Esophagus muscularis mucosa (tissue), 4 donors: ENCODE measurements around the gene ZWILCH. TPM values are rescaled to one million over a fixed set of nuclear protein-coding genes. Genes with fewer than 3 reads are reported as not detected.
"Not testable (repeated sequence)": the region's sequence is repeated elsewhere in the genome, so short reads cannot be mapped to it uniquely, and the experiment has no call there.

ENCODE experiments used
- DNase-seq: peaks from one replicate; pipeline ENCODE4 v3.0.0-alpha.2; 2017; ENCODE audit errors: extremely low spot score
- H3K27ac ChIP-seq, 4 donors: fragments of 200-600 bp; sonication (generic); replicated peaks in 1 of 4; 1 replicate in 3 of 4; 2 replicates in 1 of 4; pipeline ENCODE4 v1.5.1; 2016 to 2019; ENCODE audit warnings: mild to moderate bottlenecking in 1 of 4
- H3K27me3 ChIP-seq, 4 donors: fragments of 200-600 bp; sonication (generic); one replicate each; pipeline versions ENCODE4 v1.5.1 to v1.6.0; 2016 to 2019
- H3K36me3 ChIP-seq, 4 donors: fragments of 200-600 bp; sonication (generic); one replicate each; pipeline ENCODE4 v1.5.1; 2016 to 2019
- H3K4me1 ChIP-seq, 4 donors: fragments of 200-600 bp; sonication (generic); one replicate each; pipeline ENCODE4 v1.5.1; 2016 to 2019
- H3K4me3 ChIP-seq, 4 donors: fragments of 200-600 bp; sonication (generic); 1 replicate in 2 of 4; 2 replicates in 2 of 4; pipeline ENCODE4 v1.5.1; 2016 to 2019; ENCODE audit warnings: mild to moderate bottlenecking in 4 of 4, moderate library complexity in 1 of 4
- H3K9me3 ChIP-seq, 4 donors: fragments of 200-600 bp; sonication (generic); 1 replicate in 3 of 4; 2 replicates in 1 of 4; pipeline ENCODE4 v1.5.1; 2016 to 2019
- EP300 ChIP-seq: sonication (generic); formaldehyde crosslinking; IDR thresholded peaks from one replicate; pipeline ENCODE4 v1.6.1; 2017; ENCODE audit warnings: antibody characterized with exemption
- POLR2A ChIP-seq: fragments of 450-650 bp; IDR thresholded peaks from one replicate; pipeline ENCODE4 v1.6.1; 2017; ENCODE audit warnings: antibody characterized with exemption, moderate library complexity, mild to moderate bottlenecking, low read depth
- POLR2AphosphoS5 ChIP-seq, 2 donors: sonication (generic); formaldehyde crosslinking; IDR thresholded peaks; one replicate each; pipeline ENCODE4 v1.6.1; 2017; ENCODE audit warnings: antibody characterized with exemption in 2 of 2
- WGBS: methylation state at CpG from one replicate; pipeline ENCODE4 v1.1.5; 2018; 5-methylcytosine and 5-hydroxymethylcytosine counted together
- intact Hi-C: fragments of 100-400 bp; cut with DNase I; formaldehyde crosslinking; loops from one replicate; pipeline ENCODE4 v1.15.1; 2023
- total RNA-seq, 4 donors: library from RNA; depleted of rRNA; stranded (reverse); fragments of >200 nt; gene quantifications; one replicate each; pipeline versions ENCODE4 v1.1.0 to v1.2.1, GENCODE V29; 2016
- TF ChIP-seq, protein P1 (sequence below), 3 experiments: fragments of 200-600 bp in 2 of 3; fragments of 450-650 bp in 1 of 3; sonication (generic) in 2 of 3; IDR thresholded peaks; one replicate each; pipeline ENCODE4 v1.5.1; 2017 to 2019; ENCODE audit warnings: antibody characterized with exemption in 3 of 3, mild to moderate bottlenecking in 2 of 3, moderate library complexity in 1 of 3

Gene ZWILCH
- 1 to 10 TPM; 2.1 to 3.3 (median 2.4) TPM for total RNA-seq

DNA sequence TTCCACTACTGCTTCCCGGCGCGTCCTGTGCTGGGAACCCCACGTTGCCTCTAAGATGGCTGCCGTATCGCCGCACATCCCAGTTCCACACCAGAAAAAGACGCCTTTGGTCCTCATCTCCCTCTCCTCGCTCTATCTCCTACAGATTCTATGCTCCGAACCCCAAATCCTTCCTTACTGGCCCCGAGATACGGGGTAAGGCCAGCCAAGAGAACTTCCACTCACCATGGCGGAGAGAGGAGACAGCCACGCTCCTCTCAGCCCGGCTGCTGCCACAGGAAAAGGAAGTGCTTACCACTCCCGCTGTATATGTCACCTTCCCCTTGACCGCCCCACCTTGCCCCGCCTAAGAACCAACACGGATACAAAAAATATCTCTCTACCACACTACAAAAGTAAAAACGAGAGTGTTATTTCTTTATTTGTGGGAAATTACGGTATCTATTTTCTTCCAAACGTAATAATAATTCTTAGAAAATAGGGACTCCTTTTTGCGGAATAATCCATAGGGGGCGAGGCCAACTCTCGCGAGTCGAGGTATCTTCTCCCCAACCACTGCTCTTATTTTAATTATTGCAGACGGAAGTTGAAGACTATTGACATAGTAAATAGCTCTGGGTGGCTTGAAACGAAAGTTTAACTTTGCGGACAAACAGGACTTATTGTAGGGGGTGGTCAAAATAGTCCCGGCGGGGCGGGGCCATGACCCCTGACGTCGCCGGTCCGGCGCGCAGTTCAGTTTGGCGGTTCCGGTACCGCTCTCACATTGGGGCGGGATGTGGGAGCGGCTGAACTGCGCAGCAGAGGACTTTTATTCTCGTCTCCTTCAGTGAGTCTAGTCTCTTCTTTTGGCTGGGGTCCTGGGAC, at the start of gene ZWILCH, which contains the start of gene RPL4:
Gene ZWILCH (plus strand): TSS at position 764 of the 867 bp plus-strand sequence. CDS start 13 bp downstream, at position 777.
Gene RPL4 (minus strand): TSS at position 293 of the 867 bp plus-strand sequence. CDS start 65 bp downstream, at position 228.
- intact Hi-C loops: loop anchor here (2.0 kb wide), 1 partner anchor 118 kb away; the partner anchor contains the start of gene MAP2K1
- peak within 1 kb of the TSS; percentile 89 to 91 (median 90) for H3K27ac ChIP-seq
- H3K36me3 ChIP-seq: peaks cover 32 to 36% (median 33%) of the 10 kb centered on the region in 4 donors
- peak within 1 kb of the TSS; percentile 83 to 96 (median 89) for H3K4me3 ChIP-seq
- TF ChIP-seq POLR2A (peak; percentile 97), POLR2AphosphoS5 (IDR thresholded peaks at IDR 0.05) (peak; percentile 90 to 99), EP300 (no peak)
- TF ChIP-seq, protein P1, sequence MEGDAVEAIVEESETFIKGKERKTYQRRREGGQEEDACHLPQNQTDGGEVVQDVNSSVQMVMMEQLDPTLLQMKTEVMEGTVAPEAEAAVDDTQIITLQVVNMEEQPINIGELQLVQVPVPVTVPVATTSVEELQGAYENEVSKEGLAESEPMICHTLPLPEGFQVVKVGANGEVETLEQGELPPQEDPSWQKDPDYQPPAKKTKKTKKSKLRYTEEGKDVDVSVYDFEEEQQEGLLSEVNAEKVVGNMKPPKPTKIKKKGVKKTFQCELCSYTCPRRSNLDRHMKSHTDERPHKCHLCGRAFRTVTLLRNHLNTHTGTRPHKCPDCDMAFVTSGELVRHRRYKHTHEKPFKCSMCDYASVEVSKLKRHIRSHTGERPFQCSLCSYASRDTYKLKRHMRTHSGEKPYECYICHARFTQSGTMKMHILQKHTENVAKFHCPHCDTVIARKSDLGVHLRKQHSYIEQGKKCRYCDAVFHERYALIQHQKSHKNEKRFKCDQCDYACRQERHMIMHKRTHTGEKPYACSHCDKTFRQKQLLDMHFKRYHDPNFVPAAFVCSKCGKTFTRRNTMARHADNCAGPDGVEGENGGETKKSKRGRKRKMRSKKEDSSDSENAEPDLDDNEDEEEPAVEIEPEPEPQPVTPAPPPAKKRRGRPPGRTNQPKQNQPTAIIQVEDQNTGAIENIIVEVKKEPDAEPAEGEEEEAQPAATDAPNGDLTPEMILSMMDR (IDR thresholded peaks at IDR 0.05): peak in 1 of 3 experiments; percentile 24
- DNase-seq: peak; percentile 94
- WGBS: under 1% methylated on average over 34 of the region's 46 CpGs
- H3K9me3 ChIP-seq: no peaks in the 10 kb centered on the region
- H3K4me1 ChIP-seq: peaks cover 24 to 33% (median 30%) of the 10 kb centered on the region in 4 donors
- H3K27me3 ChIP-seq: no peaks in the 10 kb centered on the region

DNA sequence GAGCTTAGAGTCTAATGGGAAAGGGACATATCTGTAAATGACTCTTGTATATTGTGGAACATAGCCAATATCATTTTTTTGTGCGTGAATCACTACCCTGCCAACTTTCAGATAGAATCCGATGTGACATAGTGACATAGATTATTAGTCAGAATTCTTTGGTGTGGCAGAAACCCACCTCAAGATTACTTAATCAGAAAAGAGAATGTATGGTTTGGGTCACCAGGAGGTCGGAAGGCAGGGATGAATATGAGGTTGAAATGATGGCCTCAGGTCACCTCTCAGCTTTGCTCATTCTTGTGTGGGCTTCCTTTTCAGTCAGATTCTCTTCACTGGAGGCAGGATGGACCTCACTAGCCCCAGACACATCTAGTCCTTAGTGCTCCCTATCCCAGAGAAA, 48.9 kb upstream of the ZWILCH start:
- H3K4me3 ChIP-seq: no peak overlapping the region
- 79% methylated on average over 3 of the region's 3 CpGs for WGBS
- no peaks in the 10 kb centered on the region for H3K27me3 ChIP-seq
- intact Hi-C loops: no loop called here
- TF ChIP-seq, protein P1 (IDR thresholded peaks at IDR 0.05): no peak
- TF ChIP-seq POLR2A: no peak
- no peak for TF ChIP-seq POLR2AphosphoS5 (IDR thresholded peaks at IDR 0.05)
- no peak for TF ChIP-seq EP300
- H3K9me3 ChIP-seq: no peaks in the 10 kb centered on the region
- peaks cover 0 to 3% (median 0%) of the 10 kb centered on the region in 4 donors for H3K4me1 ChIP-seq
- peaks cover 0 to 15% (median 2%) of the 10 kb centered on the region in 4 donors for H3K36me3 ChIP-seq
- DNase-seq: no peak
- H3K27ac ChIP-seq: no peak overlapping the region

DNA sequence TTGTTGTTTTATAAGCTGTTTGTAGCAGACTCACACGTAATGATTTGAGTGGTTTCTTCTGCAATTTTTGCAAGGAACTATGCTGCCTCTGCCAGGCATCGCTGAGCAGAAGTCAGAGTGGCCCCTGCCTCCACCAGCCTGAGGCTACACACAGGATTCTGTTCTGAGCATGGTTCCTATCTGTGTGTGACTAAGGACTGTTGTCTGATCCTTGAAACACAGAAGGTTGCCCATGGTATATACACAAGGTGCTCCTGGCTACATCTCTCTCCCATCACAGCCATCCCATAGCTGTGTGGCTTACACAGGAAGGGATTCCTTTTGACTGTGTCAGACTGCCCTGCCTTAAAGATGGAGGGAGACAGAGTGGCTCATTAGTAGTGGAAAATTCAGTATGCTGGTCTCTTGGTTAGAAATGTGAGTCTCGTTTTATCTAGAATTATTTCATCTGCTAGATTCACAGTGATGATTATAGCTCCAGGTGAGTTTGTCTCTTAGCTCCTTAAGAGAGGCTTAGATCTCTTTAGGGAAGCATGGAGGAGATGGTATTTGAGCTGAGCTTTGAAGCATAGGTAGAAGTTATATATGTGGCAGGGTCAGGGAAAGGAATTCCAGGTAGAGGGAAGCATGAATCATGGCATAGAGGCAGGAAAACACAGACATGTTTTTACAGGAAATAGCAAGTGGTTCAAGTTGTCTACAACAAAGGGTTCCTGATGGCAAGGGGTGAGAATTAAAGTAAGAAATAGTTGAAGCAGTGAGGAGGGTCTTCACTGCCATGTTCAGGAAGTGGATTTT, 45.1 kb upstream of the ZWILCH start:
- Histone ChIP-seq H3K27me3 (no peaks in the 10 kb centered on the region), H3K36me3 (peaks cover 0 to 8% (median 2%) of the 10 kb centered on the region in 4 donors), H3K4me3 (no peak overlapping the region), H3K9me3 (no peaks in the 10 kb centered on the region), H3K4me1 (no peaks in the 10 kb centered on the region), H3K27ac (no peak overlapping the region)
- no peak for DNase-seq
- 83% methylated on average over 3 of the region's 3 CpGs for WGBS
- no peak for TF ChIP-seq EP300
- no peak for TF ChIP-seq POLR2A
- no peak for TF ChIP-seq POLR2AphosphoS5 (IDR thresholded peaks at IDR 0.05)
- TF ChIP-seq, protein P1 (IDR thresholded peaks at IDR 0.05): no peak
- intact Hi-C loops: no loop called here

DNA sequence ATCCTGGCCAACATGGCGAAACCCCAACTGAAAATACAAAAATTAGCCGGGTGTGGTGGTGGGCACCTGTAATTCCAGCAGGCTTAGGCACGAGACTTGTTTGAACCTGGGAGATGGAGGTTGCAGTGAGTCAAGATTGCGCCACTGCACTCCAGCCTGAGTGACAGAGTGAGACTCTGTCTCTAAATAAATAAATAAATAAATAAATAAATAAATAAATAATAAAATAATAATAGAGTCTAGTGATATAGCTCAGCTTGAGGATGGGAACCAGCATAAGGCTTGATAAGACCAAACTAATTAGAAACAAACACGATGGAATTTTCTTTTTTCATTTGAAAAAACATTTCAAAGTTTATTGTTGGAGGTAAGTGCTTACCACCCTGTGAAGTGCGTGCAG, 43.8 kb upstream of the ZWILCH start:
- H3K36me3 ChIP-seq, H3K4me1 ChIP-seq, intact Hi-C loops, H3K4me3 ChIP-seq, DNase-seq, H3K9me3 ChIP-seq, H3K27me3 ChIP-seq, H3K27ac ChIP-seq: not testable (repeated sequence)
- WGBS: 98% methylated on average over 6 of the region's 6 CpGs

DNA sequence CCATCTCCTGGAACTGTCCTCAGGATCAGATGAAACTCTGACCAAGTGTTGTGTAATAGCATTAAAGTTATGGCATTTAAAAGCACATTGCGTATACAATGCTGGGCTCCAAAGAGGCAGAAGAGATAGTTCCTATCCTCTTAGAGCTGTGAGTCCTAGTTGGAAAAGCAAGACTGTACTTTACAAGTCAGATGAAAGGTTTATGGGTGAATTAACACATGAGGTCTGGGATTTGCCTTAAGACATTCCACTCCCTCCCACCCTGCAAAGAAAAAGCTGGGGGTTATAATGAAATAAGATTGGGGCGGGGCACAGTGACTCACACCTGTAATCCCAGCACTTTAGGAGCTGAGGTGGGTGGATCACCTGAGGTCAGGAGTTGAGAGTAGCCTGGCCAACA, 43.2 kb upstream of the ZWILCH start:
- intact Hi-C loops: no loop called here
- TF ChIP-seq POLR2AphosphoS5 (IDR thresholded peaks at IDR 0.05) (no peak), EP300 (no peak), POLR2A (no peak)
- TF ChIP-seq, protein P1 (IDR thresholded peaks at IDR 0.05): no peak
- H3K27me3 ChIP-seq: no peaks in the 10 kb centered on the region
- no peaks in the 10 kb centered on the region for H3K4me1 ChIP-seq
- H3K4me3 ChIP-seq: no peak overlapping the region
- WGBS: 100% methylated on average over 2 of the region's 2 CpGs
- DNase-seq: no peak
- no peaks in the 10 kb centered on the region for H3K9me3 ChIP-seq
- no peak overlapping the region for H3K27ac ChIP-seq
- peaks cover 0 to 8% (median 2%) of the 10 kb centered on the region in 4 donors for H3K36me3 ChIP-seq
